ENCODE measurements around the gene TBC1D17. TPM values are rescaled to one million over a fixed set of nuclear protein-coding genes. Genes with fewer than 3 reads are reported as not detected.

The TBC1D17 gene
- polyA plus RNA-seq: 1.2 and 1.4 TPM in 2 replicates

DNA sequence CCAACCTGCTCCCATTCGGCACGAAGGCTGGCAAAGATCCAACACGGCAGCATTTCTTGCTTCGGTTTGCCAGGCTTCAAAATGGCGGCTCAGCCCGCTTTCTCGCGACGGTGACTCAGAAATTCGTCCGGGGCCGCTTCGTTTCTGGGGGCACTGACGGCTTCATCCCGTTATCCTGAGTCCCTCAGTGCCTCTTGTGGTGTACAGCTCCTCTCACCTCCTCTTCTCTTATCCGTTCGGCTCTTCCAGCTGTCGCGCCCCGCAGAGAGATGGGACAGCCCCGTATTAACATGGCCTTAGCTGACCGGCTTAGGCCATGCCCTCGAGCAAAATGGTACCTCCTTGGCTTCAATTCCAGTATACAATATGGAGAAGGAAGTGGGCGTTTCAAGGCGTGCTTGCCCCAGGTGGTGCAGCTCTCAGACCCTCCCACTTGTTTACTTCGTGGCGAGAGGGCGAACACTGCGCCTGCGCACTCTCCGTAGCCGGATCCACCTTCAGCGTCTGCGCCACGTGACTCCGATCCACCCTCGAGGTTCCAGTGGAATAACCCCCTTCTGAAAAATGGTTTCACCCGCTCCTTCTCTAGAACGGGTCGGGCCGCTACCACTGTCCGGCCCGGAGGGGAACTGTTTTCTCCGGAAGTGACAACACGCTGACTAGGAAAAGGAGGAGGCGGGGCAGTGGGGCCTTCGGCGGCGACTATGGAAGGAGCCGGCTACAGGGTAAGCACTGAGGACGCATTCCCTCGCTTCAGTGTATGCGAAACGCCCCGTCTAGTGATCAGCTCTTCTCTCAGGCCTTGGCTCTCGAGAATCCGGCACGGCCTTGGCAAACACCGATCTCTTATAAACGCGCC lies at the start of gene TBC1D17, which contains the start of gene AKT1S1:
TSS of gene TBC1D17 (plus strand) at position 683 of the 859 bp plus-strand sequence. CDS start at position 705, 22 bp downstream.
TSS of gene AKT1S1 (minus strand) at position 336 of the 859 bp plus-strand sequence. CDS start 4,060 bp downstream, outside the sequence.

GRCh38 chr19:49850487-49851342 lies 26.8 kb upstream of the TBC1D17 start, which contains the start of gene PTOV1:
Gene PTOV1 (plus strand): TSS chr19:49851159.

GRCh38 chr19:49866933-49867782 lies 10.3 kb upstream of the TBC1D17 start, which contains the start of gene PNKP:
Gene PNKP (minus strand): TSS chr19:49867576. CDS start chr19:49867204, 372 bp downstream.

GRCh38 chr19:49896863-49897621 lies 19.5 kb downstream of the TBC1D17 start, which contains the start of gene IL4I1:
Gene IL4I1 (minus strand): TSS chr19:49896887. CDS start chr19:49896160, 727 bp downstream.

DNA sequence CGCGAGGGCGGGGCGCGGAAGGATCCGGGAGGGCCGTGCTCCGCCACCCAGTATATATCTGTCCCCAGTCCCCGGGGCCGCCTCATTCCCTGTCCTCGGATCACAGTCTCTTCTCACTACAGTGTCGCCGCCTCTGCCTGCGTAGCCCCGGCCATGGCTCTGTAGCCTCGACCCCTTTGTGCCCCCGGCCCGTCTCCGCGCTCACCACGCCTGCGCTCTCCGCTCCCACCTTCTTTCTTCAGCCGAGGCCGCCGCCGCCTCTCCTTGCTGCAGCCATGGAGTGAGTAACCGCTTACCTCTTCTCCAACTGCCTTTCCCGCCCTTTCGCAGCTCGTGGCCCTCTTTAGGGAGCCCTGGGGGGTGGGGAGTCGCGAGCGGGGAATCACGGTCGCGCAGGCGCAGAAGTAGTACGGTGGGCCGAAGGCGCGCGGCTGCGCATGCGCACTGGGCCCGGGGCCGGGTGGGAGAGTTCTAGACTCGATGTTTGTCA lies 51.7 kb downstream of the TBC1D17 start, which contains the start of the genes ATF5 and NUP62:
TSS of gene ATF5 (plus strand) at position 85 of the 490 bp plus-strand sequence. CDS start 1,646 bp downstream, outside the sequence.
TSS of gene NUP62 (minus strand) at position 384 of the 490 bp plus-strand sequence. CDS start 19,697 bp downstream, outside the sequence.

Other genes starting within 250 kb of the TBC1D17 start
- 2.0 and 3.0 TPM in 2 replicates for gene RRAS, start 237.6 kb upstream of the TBC1D17 start, polyA plus RNA-seq
- gene SCAF1, start 235.5 kb upstream of the TBC1D17 start, polyA plus RNA-seq: 4.7 and 5.1 TPM in 2 replicates
- 11.7 and 16.8 TPM in 2 replicates for gene IRF3, start 211.8 kb upstream of the TBC1D17 start, polyA plus RNA-seq
- not detected in 2 replicates for gene BCL2L12, start 211.8 kb upstream of the TBC1D17 start, polyA plus RNA-seq
- 11.1 and 12.9 TPM in 2 replicates for gene PRMT1, start 200.4 kb upstream of the TBC1D17 start, polyA plus RNA-seq
- 0.71 and 1.7 TPM in 2 replicates for gene ADM5, start 188.1 kb upstream of the TBC1D17 start, polyA plus RNA-seq
- gene CPT1C, start 186.6 kb upstream of the TBC1D17 start, polyA plus RNA-seq: 90.8 and 125 TPM in 2 replicates
- gene TSKS, start 114.4 kb upstream of the TBC1D17 start, polyA plus RNA-seq: not detected in 2 replicates
- 8.3 and 8.6 TPM in 2 replicates for gene AP2A1, start 110.7 kb upstream of the TBC1D17 start, polyA plus RNA-seq
- 4.5 and 6.8 TPM in 2 replicates for gene FUZ, start 64.4 kb upstream of the TBC1D17 start, polyA plus RNA-seq
- gene MED25, start 59.4 kb upstream of the TBC1D17 start, polyA plus RNA-seq: 9.5 and 19.7 TPM in 2 replicates
- 47.9 and 48.8 TPM in 2 replicates for gene PTOV1, start 26.5 kb upstream of the TBC1D17 start, polyA plus RNA-seq
- 5.1 and 13.1 TPM in 2 replicates for gene PNKP, start 10.1 kb upstream of the TBC1D17 start, polyA plus RNA-seq
- gene AKT1S1, start 347 bp upstream of the TBC1D17 start, polyA plus RNA-seq: 1.1 and 1.7 TPM in 2 replicates
- not detected in 2 replicates for gene IL4I1, start 19.2 kb downstream of the TBC1D17 start, polyA plus RNA-seq
- gene ATF5, start 51.5 kb downstream of the TBC1D17 start, polyA plus RNA-seq: 0.49 and 0.73 TPM in 2 replicates
- gene NUP62, start 51.8 kb downstream of the TBC1D17 start, polyA plus RNA-seq: 4.9 and 5.0 TPM in 2 replicates
- not detected in 2 replicates for gene SIGLEC11, start 83.5 kb downstream of the TBC1D17 start, polyA plus RNA-seq
- 45.5 and 54.7 TPM in 2 replicates for gene VRK3, start 147.7 kb downstream of the TBC1D17 start, polyA plus RNA-seq
- gene ZNF473, start 148.3 kb downstream of the TBC1D17 start, polyA plus RNA-seq: 1.6 and 3.6 TPM in 2 replicates